ENCODE results near the gene PITX3.

DNA sequence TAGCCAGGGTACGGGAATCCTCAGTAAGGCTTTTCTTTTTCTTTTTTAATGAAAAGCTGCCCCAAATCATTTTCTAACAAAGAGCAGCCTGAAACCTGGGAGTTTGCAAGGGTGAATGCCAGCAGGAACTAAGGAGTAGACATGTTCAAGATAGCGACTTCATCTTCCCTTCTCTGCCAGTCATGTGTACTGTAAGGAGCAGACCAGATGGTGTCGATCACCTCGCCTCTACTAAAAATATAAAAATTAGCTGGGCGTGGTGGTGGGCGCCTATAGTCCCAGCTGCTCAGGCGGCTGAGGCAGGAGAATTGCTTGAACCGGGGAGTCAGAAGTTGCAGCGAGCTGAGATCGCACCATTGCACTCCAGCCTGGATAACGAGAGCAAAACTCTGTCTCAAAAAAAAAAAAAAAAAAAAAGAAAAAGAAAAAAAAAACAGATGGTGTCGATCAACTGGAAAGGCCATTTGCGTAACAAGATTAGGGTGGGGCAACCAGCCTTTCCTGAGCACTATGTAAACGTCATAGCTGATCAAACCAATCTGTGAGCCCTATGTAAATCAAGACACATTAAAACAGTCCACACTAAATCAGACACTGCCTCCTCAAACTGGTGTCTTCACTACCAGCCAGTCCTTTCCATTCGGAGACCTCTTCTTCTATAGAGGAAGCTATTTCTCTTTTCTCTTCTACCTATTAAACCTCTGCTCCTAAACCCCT, 55.3 kb downstream of the PITX3 start:
- TF ChIP-seq, protein P1, sequence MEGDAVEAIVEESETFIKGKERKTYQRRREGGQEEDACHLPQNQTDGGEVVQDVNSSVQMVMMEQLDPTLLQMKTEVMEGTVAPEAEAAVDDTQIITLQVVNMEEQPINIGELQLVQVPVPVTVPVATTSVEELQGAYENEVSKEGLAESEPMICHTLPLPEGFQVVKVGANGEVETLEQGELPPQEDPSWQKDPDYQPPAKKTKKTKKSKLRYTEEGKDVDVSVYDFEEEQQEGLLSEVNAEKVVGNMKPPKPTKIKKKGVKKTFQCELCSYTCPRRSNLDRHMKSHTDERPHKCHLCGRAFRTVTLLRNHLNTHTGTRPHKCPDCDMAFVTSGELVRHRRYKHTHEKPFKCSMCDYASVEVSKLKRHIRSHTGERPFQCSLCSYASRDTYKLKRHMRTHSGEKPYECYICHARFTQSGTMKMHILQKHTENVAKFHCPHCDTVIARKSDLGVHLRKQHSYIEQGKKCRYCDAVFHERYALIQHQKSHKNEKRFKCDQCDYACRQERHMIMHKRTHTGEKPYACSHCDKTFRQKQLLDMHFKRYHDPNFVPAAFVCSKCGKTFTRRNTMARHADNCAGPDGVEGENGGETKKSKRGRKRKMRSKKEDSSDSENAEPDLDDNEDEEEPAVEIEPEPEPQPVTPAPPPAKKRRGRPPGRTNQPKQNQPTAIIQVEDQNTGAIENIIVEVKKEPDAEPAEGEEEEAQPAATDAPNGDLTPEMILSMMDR (IDR thresholded peaks at IDR 0.05 in 2 of 3, conservative IDR thresholded peaks at IDR 0.05 in 1 of 3; ENCODE audit: control insufficient read depth in 2 of 3, extremely low read depth in 1 of 3, insufficient read depth in 1 of 3, low read depth in 3 of 3, low read length in 3 of 3) = no peak
- TF ChIP-seq RFX5 (IDR thresholded peaks at IDR 0.05; ENCODE audit: low read depth, low read length) (no peak), POLR2AphosphoS5 (IDR thresholded peaks at IDR 0.05; ENCODE audit: low read length) (no peak)

Data from GM12878 (cell line).